Esophagus muscularis mucosa (tissue), 4 donors: ENCODE measurements around the gene IQCK.

Experiments used
- CTCF ChIP-seq, 3 experiments: fragments of 200-600 bp in 2 of 3; fragments of 450-650 bp in 1 of 3; sonication (generic) in 2 of 3; IDR thresholded peaks; one replicate each; pipeline ENCODE4 v1.5.1; 2017 to 2019; ENCODE audit warnings: antibody characterized with exemption in 3 of 3, mild to moderate bottlenecking in 2 of 3, moderate library complexity in 1 of 3
- EP300 ChIP-seq: sonication (generic); formaldehyde crosslinking; IDR thresholded peaks from one replicate; pipeline ENCODE4 v1.6.1; 2017; ENCODE audit warnings: antibody characterized with exemption
- POLR2A ChIP-seq: fragments of 450-650 bp; IDR thresholded peaks from one replicate; pipeline ENCODE4 v1.6.1; 2017; ENCODE audit warnings: antibody characterized with exemption, moderate library complexity, mild to moderate bottlenecking, low read depth
- POLR2AphosphoS5 ChIP-seq, 2 donors: sonication (generic); formaldehyde crosslinking; IDR thresholded peaks; one replicate each; pipeline ENCODE4 v1.6.1; 2017; ENCODE audit warnings: antibody characterized with exemption in 2 of 2

DNA sequence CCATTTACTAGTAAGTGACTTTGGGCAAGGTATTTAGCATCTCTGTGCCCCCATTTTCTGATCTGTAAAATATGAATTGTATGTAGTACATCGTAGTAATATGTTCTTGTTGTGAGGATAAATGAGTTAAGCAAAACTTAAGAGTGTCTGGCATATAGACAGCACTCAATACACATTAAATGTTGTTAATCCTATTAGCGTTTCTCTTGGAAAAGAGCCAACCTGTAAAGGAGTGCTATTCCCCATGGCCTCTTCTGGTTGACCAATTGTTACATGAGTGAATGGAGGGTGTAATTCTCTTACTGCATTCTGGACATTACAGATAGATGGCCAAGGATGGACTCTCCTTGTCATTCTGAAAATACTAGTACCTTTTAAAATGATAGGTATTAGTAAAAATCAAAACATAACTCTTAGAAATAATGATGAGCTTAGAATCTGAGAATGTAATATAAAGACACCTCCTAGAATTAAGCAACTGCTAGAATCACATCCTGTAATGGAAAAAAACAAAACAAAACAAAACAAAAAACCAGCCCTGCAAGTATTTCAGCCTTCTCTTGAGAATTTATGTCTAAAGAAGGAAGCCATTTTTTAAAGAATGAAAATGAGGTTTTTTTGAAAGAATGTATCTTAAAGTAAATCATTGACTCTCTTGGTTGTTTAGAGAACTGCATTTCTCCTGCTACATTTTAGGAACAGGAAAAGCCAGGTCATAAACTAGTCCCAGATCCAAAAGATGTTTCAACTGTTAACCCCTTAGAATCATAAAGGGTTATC lies 30.5 kb downstream of the IQCK start:
- TF ChIP-seq CTCF (IDR thresholded peaks at IDR 0.05) (no peak), EP300 (no peak), POLR2A (no peak), POLR2AphosphoS5 (IDR thresholded peaks at IDR 0.05) (no peak)
